GM21515 (cell line): Measurements from ENCODE around the gene TBC1D10B.
"Not testable (repeated sequence)": the region's sequence is repeated elsewhere in the genome, so short reads cannot be mapped to it uniquely, and the experiment has no call there.

ENCODE experiments used
- ATAC-seq: cut with Tn5 transposase; IDR thresholded peaks from one replicate; pipeline ENCODE4 v1.9.1; 2021; ENCODE audit not compliant: unreplicated experiment

Gene TBC1D10B

GRCh38 chr16:30337964-30338357, 32.3 kb downstream of the TBC1D10B start:
- ATAC-seq: not testable (repeated sequence)

GRCh38 chr16:30335598-30336474, 34.5 kb downstream of the TBC1D10B start:
- peak; percentile 12 for ATAC-seq

- peak; percentile 70 for ATAC-seq
These were observed 35.2 kb downstream of the TBC1D10B start for GRCh38 chr16:30335028-30335597.

GRCh38 chr16:30334473-30334989, 35.8 kb downstream of the TBC1D10B start:
- peak; percentile 82 for ATAC-seq

GRCh38 chr16:30324220-30324619, 46.1 kb downstream of the TBC1D10B start:
- not testable (repeated sequence) for ATAC-seq

- ATAC-seq: not testable (repeated sequence)
These were observed 51.6 kb downstream of the TBC1D10B start for GRCh38 chr16:30318647-30319046.

- not testable (repeated sequence) for ATAC-seq
These were observed 59.4 kb downstream of the TBC1D10B start for GRCh38 chr16:30310937-30311336.

- ATAC-seq: not testable (repeated sequence)
These were observed 61.0 kb downstream of the TBC1D10B start for GRCh38 chr16:30309255-30309654.
